Subcutaneous adipose tissue (tissue), 4 donors: ENCODE results near the gene NEURL2. TPM values are rescaled to one million over a fixed set of nuclear protein-coding genes. Genes with fewer than 3 reads are reported as not detected.

Source experiments
- total RNA-seq, 4 donors: library from RNA; depleted of rRNA; stranded (reverse); fragments of >200 nt; gene quantifications; one replicate each; pipeline ENCODE4 v1.1.0, GENCODE V29; 2016
- TF ChIP-seq, protein P1 (sequence below): fragments of 450-650 bp; IDR thresholded peaks from one replicate; pipeline ENCODE4 v1.5.1; 2016; ENCODE audit warnings: low read depth, mild to moderate bottlenecking, control low read depth, antibody characterized with exemption, moderate library complexity

NEURL2 gene
- total RNA-seq, 4 donors from 2014 or later: 2.3 to 15.1 (median 10.0) TPM

DNA sequence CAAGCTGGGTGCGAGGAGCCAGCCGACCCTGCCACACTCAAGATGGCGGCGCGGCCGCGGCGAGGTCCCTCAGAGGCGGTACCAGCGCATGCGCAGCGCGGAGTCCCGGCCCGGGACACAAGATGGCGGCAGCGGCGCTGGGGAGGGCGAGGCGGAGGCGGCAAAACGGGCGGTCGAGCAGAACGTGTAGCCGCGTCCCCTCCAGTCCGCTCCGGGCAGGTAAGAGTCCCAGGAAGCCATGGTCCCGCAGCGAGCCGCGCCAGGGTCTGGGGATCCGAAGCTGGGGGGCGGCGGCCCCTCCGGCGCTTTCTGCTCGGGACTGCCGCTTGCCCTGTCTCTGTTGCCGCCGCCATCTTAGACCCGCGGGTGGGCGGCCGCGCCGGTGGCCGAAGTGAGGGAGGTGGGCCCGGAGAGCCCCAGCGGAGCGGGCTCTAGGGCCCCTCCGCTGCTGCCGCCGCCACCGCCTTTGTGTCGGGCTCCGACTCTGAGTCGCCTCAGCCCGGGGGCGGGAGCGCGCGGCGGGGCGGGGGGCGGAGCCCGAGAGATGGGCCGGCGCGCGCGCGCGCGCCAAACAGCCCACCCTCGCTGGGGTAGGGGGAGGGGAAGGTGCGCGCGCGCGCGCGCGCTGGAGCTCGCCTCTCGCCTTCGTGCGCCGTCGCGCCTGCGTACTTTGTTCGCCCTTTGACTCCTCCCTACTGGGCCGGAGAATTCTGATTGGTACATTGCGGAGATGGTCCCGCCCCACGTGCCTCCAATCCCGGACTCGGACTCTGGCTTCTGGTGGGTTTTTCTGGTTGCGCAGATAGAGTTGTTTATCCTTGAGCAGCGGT lies 43.8 kb upstream of the NEURL2 start, which contains the start of gene PCIF1:
Gene PCIF1 (plus strand): TSS at position 98 of the 830 bp plus-strand sequence. CDS start 4,317 bp downstream, outside the sequence.
- TF ChIP-seq, protein P1, sequence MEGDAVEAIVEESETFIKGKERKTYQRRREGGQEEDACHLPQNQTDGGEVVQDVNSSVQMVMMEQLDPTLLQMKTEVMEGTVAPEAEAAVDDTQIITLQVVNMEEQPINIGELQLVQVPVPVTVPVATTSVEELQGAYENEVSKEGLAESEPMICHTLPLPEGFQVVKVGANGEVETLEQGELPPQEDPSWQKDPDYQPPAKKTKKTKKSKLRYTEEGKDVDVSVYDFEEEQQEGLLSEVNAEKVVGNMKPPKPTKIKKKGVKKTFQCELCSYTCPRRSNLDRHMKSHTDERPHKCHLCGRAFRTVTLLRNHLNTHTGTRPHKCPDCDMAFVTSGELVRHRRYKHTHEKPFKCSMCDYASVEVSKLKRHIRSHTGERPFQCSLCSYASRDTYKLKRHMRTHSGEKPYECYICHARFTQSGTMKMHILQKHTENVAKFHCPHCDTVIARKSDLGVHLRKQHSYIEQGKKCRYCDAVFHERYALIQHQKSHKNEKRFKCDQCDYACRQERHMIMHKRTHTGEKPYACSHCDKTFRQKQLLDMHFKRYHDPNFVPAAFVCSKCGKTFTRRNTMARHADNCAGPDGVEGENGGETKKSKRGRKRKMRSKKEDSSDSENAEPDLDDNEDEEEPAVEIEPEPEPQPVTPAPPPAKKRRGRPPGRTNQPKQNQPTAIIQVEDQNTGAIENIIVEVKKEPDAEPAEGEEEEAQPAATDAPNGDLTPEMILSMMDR: no peak

DNA sequence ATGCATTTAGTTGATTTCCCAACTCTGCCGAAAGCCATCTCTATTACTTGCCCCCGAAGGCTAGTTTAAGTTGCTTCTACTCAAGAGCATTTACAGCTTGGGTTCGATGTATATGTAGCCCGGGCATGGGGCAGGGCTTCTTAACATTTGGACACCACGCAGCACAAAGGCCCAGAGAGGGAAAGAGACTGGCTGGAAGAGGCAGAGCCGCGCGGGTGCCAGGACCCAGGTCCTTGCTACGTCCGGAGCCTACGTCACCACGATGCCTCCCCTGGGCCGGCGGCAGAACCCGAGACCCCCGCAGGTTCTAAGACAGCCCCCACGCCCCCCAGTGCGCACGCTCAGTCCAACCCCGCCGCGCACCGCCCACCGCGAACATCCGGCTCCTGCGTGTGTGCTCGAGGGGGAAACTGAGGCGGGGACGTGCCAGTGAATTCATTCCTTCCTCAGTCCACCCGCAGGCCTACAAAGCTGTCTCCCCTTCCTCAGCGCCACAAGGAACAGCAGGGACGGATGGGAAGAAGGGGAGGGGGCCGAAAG lies 43.1 kb upstream of the NEURL2 start:
- TF ChIP-seq, protein P1: no peak

DNA sequence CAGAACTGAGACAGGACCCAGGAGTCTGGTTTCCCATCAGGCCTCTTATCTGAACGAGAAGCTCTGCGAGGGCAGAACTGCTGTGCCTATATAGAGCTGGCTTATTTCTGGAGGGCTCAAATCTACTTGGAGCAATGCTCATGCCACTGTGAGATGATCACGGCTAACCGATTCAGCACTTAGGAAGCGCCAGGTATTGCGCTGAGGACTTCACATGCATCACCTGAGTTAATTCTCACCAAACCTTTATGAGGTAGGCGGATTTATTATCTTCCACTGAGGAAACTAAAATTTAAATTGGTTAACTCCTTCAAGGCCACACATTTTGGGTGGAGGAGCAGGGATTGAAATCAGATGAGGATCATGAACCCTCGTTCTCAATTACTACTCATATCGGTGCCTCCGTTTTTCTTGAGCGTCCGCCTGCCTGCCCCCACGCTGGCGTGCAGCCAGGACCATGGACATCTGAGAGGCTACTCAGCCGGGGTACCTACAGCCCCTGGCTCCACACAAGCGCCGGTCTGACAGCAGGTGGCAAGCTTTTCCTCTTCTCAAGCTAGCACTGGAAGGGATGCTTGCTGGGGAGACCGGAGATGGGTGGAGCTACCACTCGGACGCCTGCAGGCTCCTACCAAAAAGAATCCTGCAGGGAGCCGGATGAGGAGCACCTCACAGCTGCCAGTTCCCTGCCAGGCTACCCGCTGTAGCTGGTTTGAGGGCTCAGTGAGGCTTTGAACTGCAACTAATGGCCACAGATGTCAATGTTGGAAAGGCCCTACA lies 42.4 kb upstream of the NEURL2 start:
- TF ChIP-seq, protein P1: no peak

DNA sequence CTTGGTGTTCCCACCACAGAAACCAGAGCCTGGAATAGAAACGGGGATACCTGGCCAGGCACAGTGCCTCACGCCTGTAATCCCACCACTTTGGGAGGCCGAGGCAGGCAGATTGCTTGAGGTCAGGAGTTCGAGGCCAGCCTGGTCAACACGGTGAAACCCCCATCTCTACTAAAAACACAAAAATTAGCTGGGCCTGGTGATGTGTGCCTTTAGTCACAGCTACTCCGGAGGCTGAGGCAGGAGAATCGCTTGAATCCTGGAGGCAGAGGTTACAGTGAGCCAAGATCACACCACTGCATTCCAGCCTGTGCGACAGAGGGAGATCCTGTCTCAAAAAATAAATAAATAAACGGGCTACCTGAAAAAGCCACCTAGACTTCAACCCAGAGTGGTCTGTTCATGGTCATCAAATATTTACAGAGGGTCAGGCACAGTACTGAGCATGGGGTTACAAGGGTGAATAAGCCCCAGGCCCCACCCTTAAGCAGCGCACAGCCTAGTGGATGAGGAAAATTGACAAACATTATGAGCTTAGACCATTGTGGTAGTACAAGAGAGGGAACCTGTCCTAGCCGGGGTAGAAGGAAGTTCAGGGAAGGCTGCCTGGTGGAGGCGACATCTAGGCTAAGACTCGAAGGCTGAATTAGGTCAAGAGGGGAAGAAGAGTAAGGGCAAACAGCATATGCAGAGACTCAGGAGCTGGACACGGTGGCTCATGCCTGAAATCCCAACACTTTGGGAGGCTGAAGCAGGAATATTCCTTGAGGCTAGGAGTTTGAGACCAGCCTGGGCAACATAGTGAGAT lies 36.3 kb upstream of the NEURL2 start:
- TF ChIP-seq, protein P1: no peak

DNA sequence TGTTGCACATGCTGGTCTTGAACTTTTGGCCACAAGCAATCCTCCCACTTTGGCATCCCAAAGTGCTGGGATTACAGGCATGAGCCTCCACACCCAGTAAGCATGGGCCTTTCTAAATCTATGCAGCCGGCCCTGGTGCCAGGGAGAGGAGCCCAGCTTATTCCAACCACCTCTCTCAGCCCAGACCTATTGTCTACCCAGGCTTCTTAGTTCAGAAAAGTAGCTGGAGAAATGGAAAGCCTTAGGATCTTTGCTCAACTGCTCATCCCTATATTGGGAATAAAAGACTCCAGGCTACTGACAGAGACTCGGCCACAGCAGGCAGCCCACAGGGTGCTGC lies 35.7 kb upstream of the NEURL2 start:
- TF ChIP-seq, protein P1: no peak

DNA sequence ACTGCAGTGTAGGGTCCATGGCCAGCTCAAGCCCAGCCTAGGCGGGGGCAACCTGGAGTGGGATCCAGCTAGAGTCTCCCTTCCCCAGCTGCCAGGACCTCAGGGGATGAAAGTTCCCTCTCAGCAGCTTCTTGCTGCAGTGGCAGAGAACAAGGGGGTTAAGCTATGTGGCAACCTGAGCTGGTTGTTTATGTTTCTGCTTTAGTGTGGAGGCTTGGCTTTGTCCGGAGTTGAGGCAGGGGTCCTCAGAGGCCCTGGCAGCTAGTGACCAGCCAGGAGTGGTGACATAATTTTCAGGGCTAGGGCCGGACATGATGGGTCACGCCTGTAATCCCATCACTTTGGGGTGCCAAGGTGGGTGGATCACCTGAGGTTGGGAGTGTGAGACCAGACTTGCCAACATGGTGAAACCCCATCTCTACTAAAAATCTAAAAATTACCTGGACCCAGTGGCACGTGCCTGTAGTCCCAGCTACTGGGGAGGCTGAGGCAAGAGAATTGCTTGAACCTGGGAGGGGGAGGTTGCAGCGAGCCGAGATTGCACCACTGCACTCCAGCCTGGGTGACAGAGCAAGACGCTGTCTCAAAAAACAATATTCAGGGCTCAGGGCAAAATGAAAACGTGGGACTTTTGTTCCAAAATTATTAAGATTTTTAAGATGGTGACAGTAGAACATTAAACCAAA lies 35.0 kb upstream of the NEURL2 start:
- TF ChIP-seq, protein P1: no peak
